BJ (cell line): ENCODE results near the gene MGME1. TPM values are rescaled to one million over a fixed set of nuclear protein-coding genes. Genes with fewer than 3 reads are reported as not detected.
A peak's percentile ranks its signal among the peaks of the same experiment; 100 is the strongest.
"Not testable (repeated sequence)": the region's sequence is repeated elsewhere in the genome, so short reads cannot be mapped to it uniquely, and the experiment has no call there.

Experiments used
- CTCF ChIA-PET: fragments of 350-600 bp; formaldehyde crosslinking; extraction: SDS; loops from one replicate; lab custom pipeline; 2021; ENCODE audit warnings: antibody characterized with exemption, inconsistent platforms; lab: Yijun Ruan, JAX
- POLR2A ChIA-PET: fragments of 300-600 bp; sonication (Branson Sonifier 250); formaldehyde crosslinking; extraction: SDS; loops from one replicate; lab custom pipeline; 2021; ENCODE audit warnings: antibody characterized with exemption; lab: Charles Lee
- DNase-seq: peaks from one replicate; pipeline ENCODE4 v3.0.0-alpha.2; 2011; ENCODE audit warnings: low read depth
- H3K27me3 ChIP-seq: 2 replicates; pipeline ENCODE4 v1.6.0; 2011; ENCODE audit warnings: low read length; ENCODE audit not compliant: control insufficient read depth, insufficient read depth
- H3K36me3 ChIP-seq: 2 replicates; pipeline ENCODE4 v1.5.1; 2011; ENCODE audit warnings: low read length; ENCODE audit not compliant: control insufficient read depth, insufficient read depth
- H3K4me3 ChIP-seq: 2 replicates; pipeline ENCODE4 v1.5.1; 2011; ENCODE audit warnings: low read depth, mild to moderate bottlenecking, control low read depth, low read length
- CTCF ChIP-seq: IDR thresholded peaks from 2 replicates; pipeline ENCODE4 v1.5.1; 2011; ENCODE audit warnings: low read depth, mild to moderate bottlenecking, control low read depth, inconsistent platforms, low read length, moderate library complexity; ENCODE audit not compliant: insufficient read depth
- polyA plus RNA-seq: library from polyadenylated mRNA; depleted of rRNA; stranded (reverse); fragments of >200 nt; gene quantifications from 2 replicates; pipeline ENCODE4 v1.2.3, GENCODE V29; 2011

MGME1 gene
- polyA plus RNA-seq, 1 experiment: 7.2 TPM

- Histone ChIP-seq H3K36me3 (peaks cover 15% of the 10 kb centered on the region), H3K27me3 (no peaks in the 10 kb centered on the region), H3K4me3 (no peak overlapping the region)
- DNase-seq: no peak
- no peak for TF ChIP-seq CTCF
- CTCF ChIA-PET: interaction anchor here (1.0 kb wide), 1 partner anchor 17 kb away, joined by 3 read pairs; no protein-coding TSS in a partner anchor
- POLR2A ChIA-PET: no interaction called here
Observed at GRCh38 chr20:17956099-17956685, 12.6 kb upstream of the MGME1 start.

GRCh38 chr20:17957505-17958363, 11.1 kb upstream of the MGME1 start:
- H3K36me3 ChIP-seq: peaks cover 11% of the 10 kb centered on the region
- no peaks in the 10 kb centered on the region for H3K27me3 ChIP-seq
- TF ChIP-seq CTCF: no peak
- ChIA-PET CTCF (interaction anchor here (0.6 to 2.3 kb wide), 7 partner anchors 10 to 276 kb away, joined by 3 to 10 read pairs (median 4); partner anchors contain the start of genes RRBP1 and SNX5), POLR2A (no interaction called here)
- no peak for DNase-seq
- H3K4me3 ChIP-seq: no peak overlapping the region

GRCh38 chr20:17958373-17959256, 10.2 kb upstream of the MGME1 start:
- ChIA-PET CTCF (interaction anchor here (0.8 to 2.3 kb wide), 8 partner anchors 9 to 282 kb away, joined by 3 to 10 read pairs (median 4); partner anchors contain the start of genes RRBP1 and SNX5), POLR2A (interaction anchor here (0.7 kb wide), 1 partner anchor 13 kb away, joined by 3 read pairs; no protein-coding TSS in a partner anchor)
- Histone ChIP-seq H3K4me3 (no peak overlapping the region), H3K36me3 (peaks cover 9% of the 10 kb centered on the region), H3K27me3 (no peaks in the 10 kb centered on the region)
- TF ChIP-seq CTCF: peak; percentile 36; the same call in 1 of the 2 replicates
- DNase-seq: no peak

GRCh38 chr20:17959257-17959627, 9.6 kb upstream of the MGME1 start:
- DNase-seq: no peak
- Histone ChIP-seq H3K27me3 (no peaks in the 10 kb centered on the region), H3K36me3 (peaks cover 8% of the 10 kb centered on the region), H3K4me3 (no peak overlapping the region)
- POLR2A ChIA-PET: interaction anchor here (0.7 kb wide), 1 partner anchor 13 kb away, joined by 3 read pairs; no protein-coding TSS in a partner anchor
- CTCF ChIA-PET: interaction anchor here (0.8 to 2.3 kb wide), 6 partner anchors 8 to 283 kb away, joined by 3 to 10 read pairs (median 6); partner anchors contain the start of gene SNX5
- no peak for TF ChIP-seq CTCF

- POLR2A ChIA-PET: interaction anchor here (0.7 kb wide), 1 partner anchor 391 kb away, joined by 3 read pairs; the partner anchor contains the start of gene DSTN
- not testable (repeated sequence) for H3K27me3 ChIP-seq, DNase-seq, H3K36me3 ChIP-seq, H3K4me3 ChIP-seq
- CTCF ChIA-PET: interaction anchor here (0.6 to 2.3 kb wide), 4 partner anchors 9 to 315 kb away, joined by 3 to 7 read pairs (median 3); partner anchors contain the start of gene RRBP1
Observed at GRCh38 chr20:17960400-17960885, 8.4 kb upstream of the MGME1 start.
